ENCODE data around the gene AIF1L.

The AIF1L gene

GRCh38 chr9:131096269-131097125 is at the start of gene AIF1L:
TSS of gene AIF1L (plus strand) at chr9:131096531. CDS start at chr9:131096630, 99 bp downstream.
- FAIRE-seq = no peak
- no peak for DNase-seq (ENCODE audit: low spot score)

- DNase-seq (ENCODE audit: low spot score) (peak; percentile 34), FAIRE-seq (no peak)
Measured at GRCh38 chr9:131046581-131047202, 49.6 kb upstream of the AIF1L start.

DNA sequence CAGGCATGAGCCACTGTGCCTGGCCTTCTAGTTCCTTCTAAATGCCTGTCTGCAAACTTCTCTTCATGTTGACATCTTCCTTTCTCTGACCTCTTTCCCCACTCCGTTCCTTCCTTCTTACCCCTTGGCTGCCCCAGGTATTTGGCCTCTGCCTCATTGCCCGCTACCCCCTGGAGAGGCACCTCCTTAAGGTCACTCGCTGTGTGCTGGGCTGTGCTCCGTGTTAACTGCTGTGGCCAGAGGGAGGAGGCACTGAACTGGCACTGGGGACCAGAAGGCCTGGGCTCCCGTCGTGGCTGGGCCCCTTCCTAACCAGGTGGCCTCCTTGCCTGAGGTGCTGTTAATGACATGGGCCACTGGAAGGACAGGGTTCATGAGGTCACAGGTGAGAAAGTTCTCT is 48.0 kb upstream of the AIF1L start:
- DNase-seq (ENCODE audit: low spot score) (no peak), FAIRE-seq (no peak)

GRCh38 chr9:131048820-131049219 is 47.5 kb upstream of the AIF1L start:
- FAIRE-seq = no peak
- no peak for DNase-seq (ENCODE audit: low spot score)

- FAIRE-seq = no peak
Measured at GRCh38 chr9:131049829-131050715, 46.3 kb upstream of the AIF1L start.

GRCh38 chr9:131050831-131051230 is 45.5 kb upstream of the AIF1L start:
- DNase-seq (ENCODE audit: low spot score) (no peak), FAIRE-seq (no peak)

More at GRCh38 chr9:131049829-131050715, 46.3 kb upstream of the AIF1L start:
- DNase-seq (ENCODE audit: low spot score) = no peak

GRCh38 chr9:131051592-131052517 is 44.5 kb upstream of the AIF1L start:
- no peak for DNase-seq (ENCODE audit: low spot score)
- no peak for FAIRE-seq

DNA sequence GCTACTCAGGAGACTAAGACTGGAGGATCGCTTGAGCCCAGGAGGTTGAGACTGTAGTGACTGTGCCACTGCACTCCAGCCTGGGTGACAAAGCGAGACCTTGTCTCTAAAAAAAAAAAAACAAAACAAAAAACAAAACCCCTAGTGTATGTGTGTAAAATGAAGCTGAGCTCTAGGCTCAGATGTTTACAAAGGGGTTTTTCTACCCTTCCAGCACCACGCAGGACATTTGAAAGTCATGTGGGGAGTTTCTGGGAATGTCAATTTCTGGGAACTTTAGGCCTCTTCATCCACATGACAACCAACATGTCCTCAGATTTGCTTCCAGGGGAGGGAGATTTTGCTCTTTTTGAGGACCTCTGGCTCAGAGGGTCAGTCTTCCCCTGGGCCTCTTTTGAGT is 42.4 kb upstream of the AIF1L start:
- DNase-seq (ENCODE audit: low spot score) = no peak
- FAIRE-seq = no peak

GRCh38 chr9:131056781-131057506 is 39.4 kb upstream of the AIF1L start:
- FAIRE-seq = no peak

DNA sequence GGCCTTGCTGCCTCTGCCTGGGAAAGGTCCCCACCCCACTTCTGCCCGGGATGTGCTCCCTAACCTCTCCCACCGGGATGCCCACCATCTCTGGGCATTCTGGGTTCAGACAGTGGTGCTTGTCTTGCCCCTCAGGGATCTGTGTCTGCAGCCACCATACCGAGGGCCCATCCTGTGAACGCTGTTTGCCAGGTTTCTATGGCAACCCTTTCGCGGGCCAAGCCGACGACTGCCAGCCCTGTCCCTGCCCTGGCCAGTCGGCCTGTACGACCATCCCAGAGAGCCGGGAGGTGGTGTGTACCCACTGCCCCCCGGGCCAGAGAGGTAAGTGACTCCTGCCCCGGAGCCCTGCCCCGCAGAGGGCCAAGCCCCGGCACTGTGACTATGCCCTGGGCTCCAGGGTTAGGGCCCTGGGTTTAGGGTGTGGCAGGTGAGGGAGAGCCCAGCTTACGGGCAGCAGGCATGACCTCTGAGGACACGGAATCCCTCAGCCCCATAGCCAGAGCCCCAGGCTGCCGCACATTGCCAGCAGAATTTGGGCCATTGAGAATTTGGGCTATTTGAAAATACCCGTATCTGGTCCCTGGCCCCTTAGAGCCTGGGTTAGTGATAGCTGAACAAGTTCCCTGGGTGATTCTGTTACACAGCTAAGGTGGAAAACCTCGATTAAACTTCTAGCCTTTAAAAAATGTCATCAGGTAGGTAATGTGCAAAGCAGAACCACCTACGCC is 35.3 kb upstream of the AIF1L start:
- FAIRE-seq = no peak
- no peak for DNase-seq (ENCODE audit: low spot score)

More at GRCh38 chr9:131056781-131057506, 39.4 kb upstream of the AIF1L start:
- no peak for DNase-seq (ENCODE audit: low spot score)

GRCh38 chr9:131062969-131063368 is 33.4 kb upstream of the AIF1L start:
- no peak for DNase-seq (ENCODE audit: low spot score)
- FAIRE-seq = no peak

DNA sequence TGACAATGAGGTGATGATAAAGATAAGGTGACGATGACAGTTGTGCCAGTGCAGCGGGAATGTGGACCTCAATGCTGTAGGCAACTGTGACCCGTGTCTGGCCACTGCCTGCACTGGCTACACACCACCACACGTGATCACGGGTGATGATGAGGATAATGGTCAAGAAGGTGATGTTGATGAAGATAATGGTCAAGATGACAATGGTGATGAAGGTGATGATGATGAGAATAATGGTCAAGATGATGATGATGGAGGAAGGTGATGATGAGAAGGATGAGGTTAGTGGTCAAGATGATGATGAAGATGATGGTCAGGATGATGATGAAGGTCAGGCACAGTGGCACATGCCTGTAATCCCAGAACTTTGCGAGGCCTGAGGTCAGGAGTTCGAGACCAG is 30.7 kb upstream of the AIF1L start:
- no peak for DNase-seq (ENCODE audit: low spot score)
- FAIRE-seq = no peak

- DNase-seq (ENCODE audit: low spot score) (no peak), FAIRE-seq (no peak)
Measured at GRCh38 chr9:131067625-131068024, 28.7 kb upstream of the AIF1L start.

- no peak for FAIRE-seq
- no peak for DNase-seq (ENCODE audit: low spot score)
Measured at GRCh38 chr9:131068076-131068816, 28.1 kb upstream of the AIF1L start.

GRCh38 chr9:131069699-131070098 is 26.6 kb upstream of the AIF1L start:
- no peak for FAIRE-seq
- DNase-seq (ENCODE audit: low spot score) = no peak

DNA sequence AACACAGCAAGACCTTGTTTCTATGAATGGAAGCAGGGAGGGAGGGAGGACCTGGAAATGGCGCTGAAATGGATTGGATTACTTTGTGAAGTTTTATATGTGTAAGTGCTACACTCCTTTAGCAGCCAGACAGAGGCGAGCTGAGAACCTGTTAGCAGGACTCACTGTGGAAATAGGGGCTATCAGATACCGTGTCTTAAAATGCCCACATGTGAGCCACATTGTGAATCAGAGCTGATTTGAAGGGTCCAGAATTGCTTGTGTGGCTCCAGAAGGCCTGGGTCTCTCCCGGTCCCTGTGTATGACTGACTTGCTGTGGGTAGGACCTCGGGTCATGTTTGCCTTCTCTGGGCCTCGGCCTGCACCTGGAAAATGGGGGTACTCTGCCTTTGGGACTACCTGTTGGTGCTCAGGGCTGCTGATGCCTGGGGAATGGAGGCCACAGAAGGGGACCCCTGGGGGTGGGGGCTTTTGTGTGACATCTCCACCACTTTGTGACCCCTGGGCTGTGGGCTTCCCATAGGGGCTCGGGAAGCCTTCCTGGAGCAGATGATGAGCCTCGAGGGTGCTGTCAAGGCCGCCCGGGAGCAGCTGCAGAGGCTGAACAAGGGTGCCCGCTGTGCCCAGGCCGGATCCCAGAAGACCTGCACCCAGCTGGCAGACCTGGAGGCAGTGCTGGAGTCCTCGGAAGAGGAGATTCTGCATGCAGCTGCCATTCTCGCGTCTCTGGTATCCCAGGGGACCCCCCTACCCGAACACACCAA is 24.0 kb upstream of the AIF1L start:
- DNase-seq (ENCODE audit: low spot score) (no peak), FAIRE-seq (no peak)

DNA sequence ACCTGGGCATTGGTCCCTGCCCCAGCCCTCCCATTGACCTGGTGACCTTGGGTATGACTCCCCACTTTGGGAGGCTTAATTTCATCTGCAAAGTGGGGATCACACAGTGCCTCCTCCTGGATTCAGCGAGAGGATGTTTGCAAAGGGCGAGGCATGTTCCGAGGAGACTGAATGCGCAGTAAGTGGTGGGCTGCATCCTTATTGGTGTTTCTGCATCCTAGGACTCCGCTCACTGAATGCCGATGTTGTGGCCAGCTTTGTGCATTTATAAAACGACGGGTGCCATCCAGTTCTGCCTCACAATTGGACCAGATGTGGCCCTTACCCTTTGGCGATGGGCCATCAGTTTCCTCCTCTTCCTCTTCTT is 23.5 kb upstream of the AIF1L start:
- DNase-seq (ENCODE audit: low spot score) (no peak), FAIRE-seq (no peak)
